NCI-H774 (cell line): ENCODE measurements around the gene PCED1B.
A peak's percentile ranks its signal among the peaks of the same experiment; 100 is the strongest.
"Not testable (repeated sequence)": the region's sequence is repeated elsewhere in the genome, so short reads cannot be mapped to it uniquely, and the experiment has no call there.

Source experiments
- DNase-seq: peaks from one replicate; lab custom pipeline; 2025; lab: John Stamatoyannopoulos, UW

The PCED1B gene

DNA sequence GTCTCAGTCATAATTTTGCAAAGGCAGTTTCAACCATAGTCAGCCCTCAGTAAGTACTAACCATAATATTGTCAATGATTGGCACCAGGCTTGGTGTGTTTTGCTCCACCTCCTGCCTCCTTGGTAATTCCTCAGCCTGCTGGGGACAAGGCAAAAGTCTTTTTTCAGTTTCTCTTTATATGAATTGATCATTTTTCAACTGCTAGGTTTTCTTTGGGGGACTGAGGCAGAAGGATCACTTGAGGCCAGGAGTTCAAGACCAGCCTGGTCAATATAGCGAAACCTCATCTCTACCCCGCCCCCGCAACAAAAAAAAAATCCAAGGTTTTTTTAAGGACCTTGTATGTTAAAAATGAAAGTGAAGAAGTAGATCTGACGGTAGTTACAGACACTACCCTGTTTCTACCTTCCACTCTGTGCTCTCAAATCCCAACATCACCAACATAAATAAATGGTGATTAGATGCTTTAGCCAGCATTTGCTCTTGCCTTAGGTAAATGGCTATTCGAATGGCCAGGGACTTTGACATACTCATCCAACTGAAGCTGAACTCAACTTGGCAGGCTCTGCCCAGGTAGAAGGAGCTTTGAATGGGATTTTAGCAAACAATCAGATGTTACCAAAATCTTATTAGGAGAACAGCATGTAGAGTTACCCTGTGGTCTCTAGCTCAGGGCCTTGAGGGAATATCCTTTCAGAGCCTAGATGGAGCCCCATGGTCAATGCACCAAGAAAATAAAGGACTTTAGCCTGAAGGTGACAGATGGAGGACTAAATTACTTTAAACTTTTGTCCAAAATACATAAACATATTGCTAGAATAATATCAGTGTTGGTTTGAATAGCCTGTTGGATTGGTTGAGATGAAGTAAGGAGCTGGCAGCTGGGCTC, 127.3 kb downstream of the PCED1B start:
- DNase-seq, result no peak

DNA sequence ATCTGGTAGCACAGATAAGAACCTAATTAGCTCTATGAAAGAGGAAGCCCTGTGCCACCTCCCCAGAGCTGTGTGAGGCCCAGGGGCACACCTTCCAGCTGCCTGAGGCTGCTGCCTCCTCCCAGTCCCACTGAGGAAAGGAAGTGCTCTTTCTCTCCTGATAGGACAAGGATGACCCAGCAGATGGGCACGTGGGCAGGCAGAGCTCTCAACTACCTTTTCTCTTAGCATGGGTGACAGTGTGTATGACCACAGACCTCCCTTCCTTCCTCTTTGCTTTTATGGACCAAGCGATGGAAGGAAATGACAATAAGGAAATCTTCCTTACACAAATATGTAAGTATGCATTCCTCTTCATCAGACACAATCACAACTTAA, 127.9 kb downstream of the PCED1B start:
- DNase-seq, result no peak

DNA sequence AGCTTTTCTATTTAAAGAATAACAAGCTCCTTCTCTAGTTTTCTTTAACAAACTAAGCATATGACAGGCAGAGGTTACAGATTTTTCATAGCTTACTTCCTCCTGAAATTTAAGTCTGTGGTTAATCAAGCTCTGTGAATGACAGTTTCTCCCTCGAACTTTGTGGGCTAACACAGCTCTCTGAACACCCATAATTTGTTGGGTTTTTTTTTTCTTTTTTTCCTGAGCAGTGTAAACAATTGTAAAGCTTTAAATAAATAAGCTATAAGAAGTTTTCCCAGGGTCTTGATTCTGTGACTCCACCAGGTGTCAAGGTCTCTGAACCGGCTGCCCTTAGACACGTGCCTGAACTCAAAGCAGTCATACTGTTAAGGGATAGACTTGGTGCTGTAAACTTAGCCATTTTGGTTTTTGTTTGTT, 128.4 kb downstream of the PCED1B start:
- no peak for DNase-seq

DNA sequence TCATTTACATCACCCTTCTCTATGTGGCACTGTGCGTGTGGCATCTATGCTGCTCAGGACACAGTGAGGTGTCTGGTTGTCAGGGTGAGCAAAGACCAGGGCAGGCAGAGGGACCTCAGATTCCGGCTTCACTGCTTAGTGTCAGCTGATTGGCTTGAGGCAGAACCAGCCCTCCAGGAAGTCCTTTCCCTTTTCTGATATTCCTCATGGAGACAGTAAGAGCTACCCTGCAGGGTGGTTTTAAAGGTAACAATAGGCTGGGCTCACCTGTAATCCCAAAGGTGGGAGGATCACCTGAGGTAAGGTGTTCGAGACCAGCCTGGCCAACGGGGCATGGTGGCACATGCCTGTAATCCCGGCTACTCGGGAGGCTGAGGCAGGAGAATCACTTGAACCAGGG, 129.6 kb downstream of the PCED1B start:
- DNase-seq, result no peak

DNA sequence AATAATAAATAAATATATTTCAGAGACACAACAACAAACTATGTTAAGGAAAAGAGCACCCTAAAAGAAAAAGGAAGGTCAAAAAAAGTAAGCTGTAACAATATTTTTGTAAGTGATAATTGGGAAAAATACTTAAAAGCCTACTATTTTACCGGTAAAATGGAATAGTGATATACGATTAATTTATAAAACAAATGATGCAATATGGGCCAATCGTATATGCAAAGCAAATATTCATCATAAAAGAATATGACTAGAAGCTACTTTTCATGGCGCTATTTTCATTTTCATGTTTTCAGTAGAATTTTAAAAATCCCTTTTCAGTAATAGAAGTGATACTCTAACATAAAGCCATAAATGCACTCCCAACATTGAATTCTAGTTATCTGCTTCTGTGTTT, 131.4 kb downstream of the PCED1B start:
- DNase-seq, result no peak

DNA sequence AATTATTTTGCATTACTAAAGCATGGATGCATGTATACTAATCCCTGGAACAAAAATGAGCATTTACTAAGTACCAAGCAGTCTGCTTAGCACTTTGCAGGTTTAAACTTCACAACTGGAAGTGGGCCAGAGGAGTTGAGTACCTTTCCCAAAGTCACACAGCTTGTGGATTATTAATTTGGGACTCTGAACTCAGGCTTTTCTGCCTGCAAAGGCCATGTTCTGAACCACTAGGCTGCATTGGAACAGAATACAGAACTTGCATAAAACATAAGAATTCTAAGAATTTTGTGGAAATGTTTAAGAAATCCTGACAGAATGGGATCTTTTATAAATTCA, 133.2 kb downstream of the PCED1B start:
- DNase-seq, result no peak

DNA sequence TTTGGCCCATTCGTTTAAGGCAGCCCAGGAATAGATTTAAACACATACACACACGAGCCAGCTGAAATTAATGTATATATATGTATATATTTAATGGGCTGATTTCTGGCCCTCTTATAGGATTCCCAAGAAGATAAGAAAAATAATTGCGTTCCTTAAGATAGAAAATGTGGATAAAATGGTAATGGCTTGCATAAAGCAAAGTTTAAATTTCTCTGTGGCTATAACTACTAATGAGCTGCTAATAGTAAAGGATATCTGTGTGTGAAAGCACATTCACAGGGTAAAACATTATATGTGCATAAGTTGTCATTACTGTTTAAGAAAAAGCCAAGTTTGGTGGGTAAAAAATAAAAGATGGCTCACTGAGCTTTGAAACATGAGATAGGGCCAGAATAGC, 134.0 kb downstream of the PCED1B start:
- DNase-seq, result no peak

DNA sequence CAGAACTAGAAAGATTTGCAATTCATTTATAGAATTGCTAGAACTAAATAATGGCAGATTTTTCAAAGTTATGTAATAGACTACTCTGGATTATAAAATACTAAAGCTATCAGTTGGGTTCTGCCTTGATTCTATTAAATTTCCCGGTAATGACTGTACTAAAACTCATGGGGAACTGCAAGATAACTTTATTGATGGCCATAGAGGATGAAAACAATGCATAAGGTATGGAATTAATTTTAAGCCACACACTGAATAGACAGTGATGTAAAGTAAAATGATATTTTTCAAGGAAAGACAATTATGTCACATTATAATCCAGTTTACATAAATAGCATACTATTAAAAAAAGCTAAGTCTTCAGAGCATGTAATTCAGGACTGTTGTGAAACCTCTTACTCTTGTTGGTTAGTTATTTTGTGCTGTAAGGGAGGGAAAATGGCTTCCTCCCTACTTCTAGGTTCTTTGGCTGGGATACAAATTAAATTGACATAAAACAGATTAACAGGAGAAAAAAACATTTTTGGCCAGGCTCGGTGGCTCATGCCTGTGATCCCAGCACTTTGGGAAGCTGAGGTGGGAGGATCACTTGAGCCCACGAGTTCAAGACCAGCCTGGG, 134.7 kb downstream of the PCED1B start:
- DNase-seq, result no peak

DNA sequence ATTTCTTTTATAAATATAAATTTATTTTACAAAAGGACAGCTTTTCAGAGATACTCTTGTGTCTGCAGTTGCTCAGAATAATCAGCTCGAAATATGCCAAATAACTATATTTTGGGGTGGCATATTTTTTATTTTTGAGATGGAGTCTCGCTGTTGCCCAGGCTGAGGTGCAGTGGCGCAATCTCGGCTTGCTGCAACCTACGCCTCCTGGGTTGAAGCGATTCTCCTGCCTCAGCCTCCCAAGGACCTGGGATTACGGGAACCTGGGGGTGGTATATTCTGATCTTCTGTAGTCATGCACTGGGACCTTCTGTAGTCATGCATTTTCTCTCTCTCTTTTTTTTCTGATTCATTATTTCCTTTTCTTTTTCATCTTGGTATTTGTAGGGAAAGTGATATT, 135.3 kb downstream of the PCED1B start:
- no peak for DNase-seq

DNA sequence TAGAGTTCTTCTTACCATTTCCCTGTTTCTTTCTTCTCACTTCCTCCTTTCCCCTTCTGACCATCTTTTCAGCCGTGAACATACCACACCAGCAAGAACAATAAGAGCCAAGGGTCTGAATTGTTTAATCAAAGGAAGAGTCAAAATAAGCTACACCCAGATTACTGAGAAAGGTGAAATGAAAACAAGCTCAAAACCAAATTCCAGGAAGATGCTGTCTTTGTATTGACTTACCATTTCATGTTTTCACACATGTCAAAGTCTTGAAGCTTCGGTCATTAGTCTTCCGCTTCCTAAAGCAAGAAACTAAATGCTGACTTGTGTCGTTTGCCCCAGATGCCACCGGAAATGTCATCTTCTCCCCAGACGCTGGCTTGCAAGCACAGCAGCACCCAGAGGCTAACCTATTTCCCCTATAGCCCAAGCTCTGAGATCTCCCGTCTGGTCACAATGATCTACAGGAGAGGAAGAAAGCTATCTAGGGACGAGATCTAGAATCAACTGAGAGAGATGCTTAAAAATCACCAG, 136.8 kb downstream of the PCED1B start:
- no peak for DNase-seq

DNA sequence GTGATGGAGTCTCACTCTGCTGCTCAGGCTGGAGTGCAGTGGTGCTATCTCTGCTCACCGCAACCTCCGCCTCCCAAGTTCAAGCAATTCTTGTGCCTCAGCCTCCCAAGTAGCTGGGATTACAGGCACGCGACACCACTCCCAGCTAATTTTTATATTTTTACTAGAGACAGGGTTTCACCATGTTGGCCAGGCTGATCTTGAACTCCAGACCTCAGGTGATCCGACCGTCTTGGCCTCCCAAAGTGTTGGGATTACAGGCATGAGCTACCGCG, 138.1 kb downstream of the PCED1B start:
- DNase-seq, result not testable (repeated sequence)

DNA sequence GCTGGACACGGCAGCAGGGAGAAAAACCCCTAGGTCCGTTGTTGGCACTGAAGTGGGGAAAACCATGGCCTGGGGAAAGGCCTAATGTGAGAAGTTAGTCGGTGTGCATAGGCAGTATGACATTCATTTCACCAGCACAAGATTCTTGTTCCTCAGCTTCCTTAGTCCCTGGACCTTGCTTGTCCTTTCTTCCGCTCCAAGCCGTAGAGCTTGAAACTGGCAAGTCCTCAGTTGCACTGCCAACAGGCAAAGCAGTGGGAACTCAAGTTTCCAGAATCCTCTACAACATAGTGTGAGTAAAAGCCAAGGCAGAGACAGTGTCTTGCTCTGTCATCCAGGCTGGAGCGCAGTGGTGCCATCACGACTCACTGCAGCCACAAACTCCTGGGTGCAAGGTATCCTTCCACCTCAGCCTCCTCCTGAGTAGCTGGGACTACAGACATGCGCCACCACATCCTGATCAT, 138.8 kb downstream of the PCED1B start:
- DNase-seq, result no peak

DNA sequence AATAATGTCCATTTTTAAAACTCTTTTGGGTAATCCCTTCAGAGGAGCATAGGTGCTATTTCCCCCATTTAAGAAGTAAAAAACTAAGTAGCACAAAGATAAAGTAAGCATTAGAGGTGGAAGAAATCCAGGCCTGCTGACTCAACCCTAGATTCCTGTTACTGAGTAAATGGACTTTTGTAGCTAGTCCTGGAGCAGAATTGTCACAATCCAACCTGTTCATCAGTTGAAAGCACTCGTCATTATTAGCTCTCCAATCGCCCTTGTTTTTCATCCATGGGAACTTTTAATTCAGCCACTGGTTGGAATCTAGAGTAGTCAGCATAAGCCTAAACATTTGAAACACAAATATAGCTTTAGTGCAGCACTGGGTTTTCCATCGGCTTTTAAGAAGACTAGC, 139.8 kb downstream of the PCED1B start:
- no peak for DNase-seq

DNA sequence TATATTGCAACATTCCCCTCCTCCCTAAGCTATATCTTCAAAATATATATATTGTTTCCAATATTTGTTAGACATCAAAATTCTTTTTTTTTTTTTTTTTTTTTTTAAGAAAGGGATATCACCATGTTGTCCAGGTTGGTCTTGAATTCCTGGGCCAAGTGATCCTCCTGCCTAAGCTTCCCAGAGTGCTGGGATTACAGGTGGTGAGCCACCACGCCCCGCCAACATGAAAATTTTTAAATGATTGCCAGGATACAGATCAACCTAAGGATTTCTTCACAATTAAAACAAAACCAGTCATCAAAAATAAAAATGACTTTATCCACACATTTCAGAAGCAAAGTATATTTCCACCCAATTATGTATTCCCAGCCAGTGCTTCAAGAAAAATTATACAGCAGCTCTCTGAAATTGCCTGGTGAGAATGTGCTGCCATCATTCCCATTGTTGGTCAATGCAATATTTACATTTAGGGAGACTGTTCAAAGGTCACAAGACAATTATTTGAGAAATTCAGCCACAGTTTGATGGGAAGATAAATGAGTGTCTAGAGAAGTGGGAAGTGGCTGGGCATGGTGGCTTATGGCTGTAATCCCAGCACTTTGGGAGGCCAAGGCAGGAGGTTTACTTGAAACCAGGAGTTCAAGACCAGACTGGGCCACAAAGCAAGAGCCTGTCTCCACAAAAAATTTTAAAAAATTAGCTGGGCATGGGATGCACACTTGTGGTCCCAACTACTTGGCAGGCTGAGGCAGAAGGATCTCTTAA, 142.0 kb downstream of the PCED1B start:
- no peak for DNase-seq

DNA sequence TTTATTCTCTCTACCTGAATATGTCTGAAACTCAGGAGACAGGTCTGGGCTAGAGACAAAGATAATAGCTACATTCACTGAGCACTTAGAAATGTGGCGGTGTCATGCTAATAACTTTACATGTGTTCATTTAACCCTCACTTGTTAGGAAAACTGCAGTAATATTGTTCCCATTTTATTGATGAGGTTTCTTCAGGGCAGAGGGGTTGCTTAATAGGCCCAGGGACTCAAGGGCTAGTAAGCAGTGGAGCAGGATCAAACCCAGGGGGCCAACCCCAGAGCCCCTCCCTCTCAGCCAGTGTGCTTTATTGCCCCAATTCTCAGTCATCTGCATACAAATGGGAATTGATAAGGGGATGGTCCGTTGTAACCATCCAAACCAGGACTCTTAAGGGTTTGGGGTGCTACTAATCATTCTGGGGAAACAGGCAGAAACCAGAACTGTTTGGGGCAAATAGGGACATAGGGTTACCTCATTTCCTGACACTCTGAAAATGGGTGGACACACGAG, 143.2 kb downstream of the PCED1B start:
- no peak for DNase-seq

DNA sequence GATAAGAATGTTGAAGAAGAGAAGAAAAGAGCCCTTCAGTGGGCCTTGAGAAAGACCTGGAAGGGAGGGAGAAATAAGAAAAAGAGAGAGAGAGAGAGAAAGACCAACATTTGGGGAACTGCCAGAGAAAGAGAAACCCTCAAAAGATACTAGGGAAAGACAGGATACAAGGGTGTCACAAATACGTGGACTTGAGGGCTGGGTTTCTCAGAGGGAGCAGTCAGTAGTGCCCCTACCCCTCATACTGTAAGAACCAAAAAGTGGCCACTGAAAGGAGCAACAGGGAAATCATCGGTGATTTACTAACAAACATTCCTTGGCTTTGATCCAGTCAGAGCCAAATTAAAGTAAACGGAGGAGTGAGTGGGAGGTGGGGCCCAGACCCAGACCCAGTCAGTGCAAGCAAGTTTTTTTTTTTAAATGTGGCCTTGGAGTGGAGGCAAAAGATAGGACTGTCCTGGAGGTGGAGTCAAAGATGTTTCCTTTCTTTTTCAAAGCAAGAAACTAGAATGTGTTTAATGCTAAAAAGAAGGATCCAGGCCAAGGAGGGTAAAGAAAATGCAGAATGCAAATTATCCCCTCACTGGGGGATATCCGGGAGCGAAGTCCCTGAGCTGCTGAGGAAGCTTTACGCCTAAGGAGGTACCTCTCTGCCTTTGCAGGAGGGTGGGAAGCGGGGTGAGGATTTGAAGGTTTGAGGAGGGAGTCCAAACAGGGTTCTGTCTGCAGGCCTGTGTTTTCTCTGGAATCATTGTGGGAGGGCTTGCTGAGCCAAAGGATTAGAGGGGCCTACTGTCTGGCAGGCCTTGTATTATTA, 143.8 kb downstream of the PCED1B start:
- DNase-seq, result peak; percentile 11

DNA sequence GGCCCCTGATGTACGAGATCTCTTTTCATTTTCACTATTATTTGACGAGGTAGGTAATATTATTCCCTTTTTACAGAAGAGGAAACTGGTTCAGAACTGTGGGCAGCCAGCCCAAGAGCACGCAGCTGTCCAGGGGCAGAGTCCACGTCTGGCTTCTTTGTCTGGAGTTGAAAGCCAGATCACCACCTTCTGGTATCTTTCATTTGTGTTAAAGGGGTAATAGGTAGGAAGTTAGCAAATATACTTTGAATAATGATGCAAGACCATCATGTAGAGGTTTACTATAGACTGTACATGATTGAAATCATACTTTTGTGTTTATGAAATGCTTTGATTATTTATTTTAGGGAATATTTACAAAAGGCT, 144.4 kb downstream of the PCED1B start:
- DNase-seq, result no peak

DNA sequence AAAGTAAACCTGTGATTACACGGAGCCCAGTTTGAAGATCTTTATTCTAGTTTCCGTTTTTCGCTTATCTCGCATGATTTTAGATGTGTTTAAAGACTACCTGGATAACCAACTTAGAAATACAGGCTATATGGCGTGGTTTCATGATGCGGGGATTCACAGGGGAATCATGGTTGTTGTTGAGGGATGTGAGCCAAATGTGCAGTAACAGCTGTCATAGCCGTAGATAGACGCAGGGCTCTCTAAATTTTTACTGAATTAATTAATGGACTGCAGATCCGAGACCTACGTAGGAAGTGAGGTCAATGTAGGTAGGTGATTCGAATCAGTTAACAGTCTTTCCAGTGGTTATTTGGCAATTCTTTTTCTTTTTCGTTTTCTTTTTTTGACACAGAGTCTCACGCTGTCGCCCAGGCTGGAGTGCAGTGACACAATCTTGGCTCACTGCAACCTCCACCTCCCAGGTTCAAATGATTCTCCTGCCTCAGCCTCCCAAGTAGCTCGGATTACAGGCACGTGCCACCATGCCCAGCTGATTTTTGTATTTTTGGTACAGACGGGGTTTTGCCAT, 145.2 kb downstream of the PCED1B start:
- DNase-seq, result no peak

DNA sequence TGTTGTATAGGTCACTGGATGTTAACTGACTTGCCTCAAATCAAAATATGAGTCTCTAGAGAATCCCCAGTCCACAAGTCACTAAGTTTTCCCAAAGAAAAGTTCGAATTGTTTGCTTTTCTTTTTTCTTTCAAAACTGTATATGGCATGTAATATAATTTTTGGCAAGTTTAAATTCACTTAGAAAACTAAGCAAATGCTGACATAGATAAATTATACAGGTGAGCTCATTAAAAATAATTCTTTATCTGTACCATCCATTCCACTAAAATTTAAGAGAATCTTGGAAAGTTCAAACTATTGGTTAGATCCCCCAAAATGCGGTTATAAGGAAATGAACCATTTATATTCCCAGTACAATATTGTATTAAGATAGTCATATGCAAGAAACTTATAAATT, 145.9 kb downstream of the PCED1B start:
- no peak for DNase-seq

DNA sequence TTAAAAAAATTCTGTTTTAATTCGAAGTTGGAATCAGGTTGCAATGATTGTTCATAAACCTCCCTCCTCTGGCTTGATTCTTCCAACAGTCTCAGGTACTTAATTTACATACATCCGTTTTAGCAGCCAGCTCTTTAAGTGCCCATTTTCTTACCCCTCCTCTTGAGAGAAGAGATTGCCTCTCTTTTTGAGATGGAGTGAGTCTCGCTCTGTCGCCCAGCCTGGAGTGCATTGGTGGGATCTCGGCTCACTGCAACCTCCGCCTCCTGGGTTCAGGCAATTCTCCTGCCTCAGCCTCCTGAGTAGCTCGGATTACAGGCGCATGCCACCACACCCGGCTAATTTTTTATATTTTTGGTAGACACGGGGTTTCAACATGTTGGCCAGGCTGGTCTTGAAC, 146.8 kb downstream of the PCED1B start:
- DNase-seq, result no peak

DNA sequence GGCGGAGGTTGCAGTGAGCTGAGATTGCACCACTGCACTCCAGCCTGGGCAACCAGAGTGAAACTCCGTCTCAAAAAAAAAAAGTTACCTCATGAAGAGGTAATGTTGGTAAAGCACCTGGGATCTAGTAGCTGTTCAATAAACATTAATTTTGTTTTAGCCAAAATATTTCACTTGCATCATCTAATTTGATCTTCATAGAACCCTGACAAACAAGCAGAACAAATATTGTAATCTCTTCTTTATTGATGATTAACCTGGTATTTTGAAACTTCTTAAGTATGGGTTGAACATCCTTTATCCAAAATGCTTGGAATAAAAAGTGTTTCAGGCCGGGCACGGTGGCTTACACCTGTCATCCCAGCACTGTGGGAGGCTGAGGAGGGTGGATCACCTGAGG, 149.4 kb downstream of the PCED1B start:
- no peak for DNase-seq

DNA sequence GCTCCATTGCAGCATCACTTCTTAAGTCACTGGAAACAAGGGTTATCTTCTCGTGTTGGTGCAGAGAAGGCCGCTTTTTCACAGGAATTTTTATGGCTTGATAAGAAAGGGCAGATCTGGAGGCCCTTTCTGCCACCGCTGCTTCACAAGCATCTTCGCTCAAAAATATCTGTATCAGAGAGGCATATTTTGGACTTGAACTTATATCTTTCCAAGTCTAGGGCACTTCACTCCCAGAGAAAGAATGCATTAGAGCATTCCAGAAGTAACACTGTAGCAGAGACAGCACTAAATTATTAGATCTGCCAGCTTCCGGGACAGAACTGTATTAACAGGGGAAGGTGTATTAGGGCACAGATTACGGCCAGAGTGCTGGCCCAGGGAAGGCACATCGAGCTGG, 152.0 kb downstream of the PCED1B start:
- no peak for DNase-seq
